GM12892 (cell line): ENCODE data around the gene PKM.

ENCODE experiments used
- POLR2A ChIP-seq: IDR thresholded peaks from 2 replicates; pipeline ENCODE4 v1.6.1; 2011; ENCODE audit warnings: low read depth, low read length, control low read depth
- POLR2AphosphoS5 ChIP-seq: IDR thresholded peaks from 2 replicates; pipeline ENCODE4 v1.6.1; 2011; ENCODE audit warnings: low read depth, low read length, control low read depth
- TAF1 ChIP-seq: IDR thresholded peaks from 2 replicates; pipeline ENCODE4 v1.6.1; 2011; ENCODE audit warnings: low read depth, mild to moderate bottlenecking, control low read depth, low read length, borderline replicate concordance

GRCh38 chr15:72173401-72173800 is 57.6 kb downstream of the PKM start:
- TF ChIP-seq POLR2AphosphoS5: no peak
- no peak for TF ChIP-seq TAF1
- no peak for TF ChIP-seq POLR2A
